ENCODE measurements around the gene ZDHHC8. TPM values are rescaled to one million over a fixed set of nuclear protein-coding genes. Genes with fewer than 3 reads are reported as not detected.

ZDHHC8 gene
- total RNA-seq, 1 experiment from 2014 or later, result 89.3 TPM

GRCh38 chr22:20101638-20102037 is 30.0 kb upstream of the ZDHHC8 start (continued):
- no peak for TF ChIP-seq TCF7L2 (IDR thresholded peaks at IDR 0.05; ENCODE audit: borderline replicate concordance, extremely low read depth, insufficient read depth, insufficient read length)
- no peak for TF ChIP-seq ZNF274 (IDR thresholded peaks at IDR 0.05; ENCODE audit: low read depth, low read length)
- no peak for TF ChIP-seq YY1 (IDR thresholded peaks at IDR 0.05; ENCODE audit: extremely low read depth, insufficient replicate concordance, low read depth, low read length)
- TF ChIP-seq ELF1 (IDR thresholded peaks at IDR 0.05; ENCODE audit: borderline replicate concordance, low read depth), result no peak
- no peak for TF ChIP-seq JUND (IDR thresholded peaks at IDR 0.05)
- TF ChIP-seq EZH2phosphoT487 (IDR thresholded peaks at IDR 0.05; ENCODE audit: borderline replicate concordance), result no peak
- TF ChIP-seq RAD21 (IDR thresholded peaks at IDR 0.05; ENCODE audit: low read depth), result no peak

GRCh38 chr22:20102203-20102780 is 29.3 kb upstream of the ZDHHC8 start:
- H2AFZ ChIP-seq (ENCODE audit: low read depth, low read length, poor library complexity, severe bottlenecking), result no peak overlapping the region
- H3K27me3 ChIP-seq (ENCODE audit: insufficient read depth, low read length), result no peaks in the 10 kb centered on the region
- H3K79me2 ChIP-seq (ENCODE audit: insufficient read depth, low read length), result peaks cover 79% of the 10 kb centered on the region
- peak; percentile 67 for ATAC-seq
- H3K4me3 ChIP-seq (replicated peaks in 1 of 2; ENCODE audit: low read depth in 1 of 2, low read length in 2 of 2), result no peak overlapping the region
- CTCF ChIA-PET, result no interaction called here
- H3K9me2 ChIP-seq (ENCODE audit: insufficient read depth), result no peaks in the 10 kb centered on the region
- no peak for TF ChIP-seq FOSL1 (IDR thresholded peaks at IDR 0.05; ENCODE audit: low read depth)
- peak in 2 of 3 experiments; percentile 14 to 28; a peak in 2 of 6 replicates for TF ChIP-seq CTCF (IDR thresholded peaks at IDR 0.05 in 2 of 3, conservative IDR thresholded peaks at IDR 0.05 in 1 of 3; ENCODE audit: borderline replicate concordance in 1 of 3, insufficient read depth in 1 of 3, low read depth in 2 of 3, low read length in 2 of 3)
- no peak overlapping the region for H3K9ac ChIP-seq (ENCODE audit: low read length)
- DNase-seq (ENCODE audit: low read depth, low spot score), result no peak
- H3K4me1 ChIP-seq (ENCODE audit: control insufficient read depth in 1 of 2, insufficient read depth in 2 of 2, low read length in 2 of 2), result no peaks in the 10 kb centered on the region
- no TSS peak for BruUV-seq (replicated peaks)
- H3K4me2 ChIP-seq (ENCODE audit: low read length), result no peak overlapping the region
- H3K9me3 ChIP-seq (ENCODE audit: control insufficient read depth in 1 of 2, insufficient read depth in 1 of 2, low read depth in 1 of 2, low read length in 2 of 2), result no peaks in the 10 kb centered on the region
- RAD21 ChIA-PET (ENCODE audit: low non-redundant PET in 1 of 2, low total read pairs in 2 of 2, uncharacterized antibody in 2 of 2, unreplicated experiment in 2 of 2), result no interaction called here
- intact Hi-C loops (cut with micrococcal nuclease), result no loop called here
- peaks cover 48 to 68% of the 10 kb centered on the region in 2 experiments for H3K36me3 ChIP-seq (ENCODE audit: control insufficient read depth in 1 of 2, insufficient read depth in 2 of 2, low read length in 2 of 2)
- H3K27ac ChIP-seq (ENCODE audit: low read depth, low read length), result no peak overlapping the region
- POLR2A ChIA-PET, result no interaction called here
- 0 out of 2 replicates have a peak, but pooled peaks cover 2% of the 10 kb centered on the region for H4K20me1 ChIP-seq (ENCODE audit: insufficient read depth)

All from HCT116 (cell line).